ENCODE measurements around the gene SMIM23.
"Not testable (repeated sequence)": the region's sequence is repeated elsewhere in the genome, so short reads cannot be mapped to it uniquely, and the experiment has no call there.

SMIM23 gene

GRCh38 chr5:171774418-171774817 lies 11.2 kb upstream of the SMIM23 start:
- DNase-seq = no peak

GRCh38 chr5:171776213-171776612 lies 9.4 kb upstream of the SMIM23 start:
- no peak for DNase-seq

GRCh38 chr5:171776770-171777759 lies 8.6 kb upstream of the SMIM23 start:
- DNase-seq = no peak

GRCh38 chr5:171781744-171782143 lies 3.9 kb upstream of the SMIM23 start:
- DNase-seq = not testable (repeated sequence)

- no peak for DNase-seq
Measured at GRCh38 chr5:171782332-171782966, 3.2 kb upstream of the SMIM23 start.

- DNase-seq = no peak
Measured at GRCh38 chr5:171783051-171783450, 2.6 kb upstream of the SMIM23 start.

- DNase-seq = no peak
Measured at GRCh38 chr5:171789353-171789752, 3.7 kb downstream of the SMIM23 start.

- no peak for DNase-seq
Measured at GRCh38 chr5:171790408-171790807, 4.8 kb downstream of the SMIM23 start.

GRCh38 chr5:171794470-171794960 lies 8.9 kb downstream of the SMIM23 start:
- DNase-seq = no peak

- DNase-seq = no peak
Measured at GRCh38 chr5:171795381-171795780, 9.8 kb downstream of the SMIM23 start.

GRCh38 chr5:171796436-171796835 lies 10.8 kb downstream of the SMIM23 start:
- DNase-seq = no peak

- DNase-seq = no peak
Measured at GRCh38 chr5:171797543-171797942, 11.9 kb downstream of the SMIM23 start.

- DNase-seq = no peak
Measured at GRCh38 chr5:171798418-171798817, 12.8 kb downstream of the SMIM23 start.

GRCh38 chr5:171801839-171802238 lies 16.2 kb downstream of the SMIM23 start:
- no peak for DNase-seq

GRCh38 chr5:171805746-171806145 lies 20.1 kb downstream of the SMIM23 start:
- no peak for DNase-seq

GRCh38 chr5:171806976-171807747 lies 21.5 kb downstream of the SMIM23 start:
- DNase-seq = no peak

- no peak for DNase-seq
Measured at GRCh38 chr5:171808453-171808852, 22.8 kb downstream of the SMIM23 start.

- no peak for DNase-seq
Measured at GRCh38 chr5:171808951-171809350, 23.3 kb downstream of the SMIM23 start.

GRCh38 chr5:171810227-171810626 lies 24.6 kb downstream of the SMIM23 start:
- no peak for DNase-seq

- no peak for DNase-seq
Measured at GRCh38 chr5:171813270-171813669, 27.7 kb downstream of the SMIM23 start.

- no peak for DNase-seq
Measured at GRCh38 chr5:171813813-171814490, 28.3 kb downstream of the SMIM23 start.

- no peak for DNase-seq
Measured at GRCh38 chr5:171816666-171817065, 31.0 kb downstream of the SMIM23 start.

GRCh38 chr5:171820561-171820960 lies 34.9 kb downstream of the SMIM23 start:
- DNase-seq = no peak

All from cortex of kidney (tissue), 1 donor.